ENCODE data around the gene CCDC85A. TPM values are rescaled to one million over a fixed set of nuclear protein-coding genes. Genes with fewer than 3 reads are reported as not detected.

CCDC85A gene
- total RNA-seq, 1 donor, result 5.2 TPM

- no peak for DNase-seq (ENCODE audit: low read depth)
- TF ChIP-seq, protein P1, sequence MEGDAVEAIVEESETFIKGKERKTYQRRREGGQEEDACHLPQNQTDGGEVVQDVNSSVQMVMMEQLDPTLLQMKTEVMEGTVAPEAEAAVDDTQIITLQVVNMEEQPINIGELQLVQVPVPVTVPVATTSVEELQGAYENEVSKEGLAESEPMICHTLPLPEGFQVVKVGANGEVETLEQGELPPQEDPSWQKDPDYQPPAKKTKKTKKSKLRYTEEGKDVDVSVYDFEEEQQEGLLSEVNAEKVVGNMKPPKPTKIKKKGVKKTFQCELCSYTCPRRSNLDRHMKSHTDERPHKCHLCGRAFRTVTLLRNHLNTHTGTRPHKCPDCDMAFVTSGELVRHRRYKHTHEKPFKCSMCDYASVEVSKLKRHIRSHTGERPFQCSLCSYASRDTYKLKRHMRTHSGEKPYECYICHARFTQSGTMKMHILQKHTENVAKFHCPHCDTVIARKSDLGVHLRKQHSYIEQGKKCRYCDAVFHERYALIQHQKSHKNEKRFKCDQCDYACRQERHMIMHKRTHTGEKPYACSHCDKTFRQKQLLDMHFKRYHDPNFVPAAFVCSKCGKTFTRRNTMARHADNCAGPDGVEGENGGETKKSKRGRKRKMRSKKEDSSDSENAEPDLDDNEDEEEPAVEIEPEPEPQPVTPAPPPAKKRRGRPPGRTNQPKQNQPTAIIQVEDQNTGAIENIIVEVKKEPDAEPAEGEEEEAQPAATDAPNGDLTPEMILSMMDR (IDR thresholded peaks at IDR 0.05; ENCODE audit: insufficient read depth, low read depth, low read length), result no peak
- no peak overlapping the region for H3K4me3 ChIP-seq (ENCODE audit: low read depth, low read length)
These were observed 9.0 kb downstream of the CCDC85A start for GRCh38 chr2:56192664-56193305.

DNA sequence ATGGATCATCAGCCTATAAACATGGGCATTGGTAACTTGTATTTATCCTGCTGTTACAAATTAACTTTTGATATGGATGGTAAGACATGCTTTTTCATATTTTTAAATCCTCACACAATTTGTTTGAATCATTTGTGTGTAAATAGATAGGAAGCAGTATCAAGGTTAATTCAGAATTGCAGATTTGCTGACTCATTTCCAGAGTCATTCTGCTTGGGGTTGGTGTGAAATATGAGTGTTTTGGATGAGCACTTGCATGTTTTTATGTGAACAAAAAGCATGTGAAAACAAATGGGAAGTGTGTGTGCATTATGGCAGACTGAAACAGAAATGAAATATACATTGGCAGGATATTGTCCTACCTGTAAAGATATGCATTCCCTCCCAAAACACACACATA lies 11.8 kb downstream of the CCDC85A start:
- no peak overlapping the region for H3K4me3 ChIP-seq (ENCODE audit: low read depth, low read length)
- peak; percentile 46 for DNase-seq (ENCODE audit: low read depth)
- TF ChIP-seq, protein P1 (IDR thresholded peaks at IDR 0.05; ENCODE audit: insufficient read depth, low read depth, low read length), result no peak

GRCh38 chr2:56197816-56198215 lies 14.0 kb downstream of the CCDC85A start:
- TF ChIP-seq, protein P1 (IDR thresholded peaks at IDR 0.05; ENCODE audit: insufficient read depth, low read depth, low read length), result no peak
- H3K4me3 ChIP-seq (ENCODE audit: low read depth, low read length), result no peak overlapping the region
- no peak for DNase-seq (ENCODE audit: low read depth)

GRCh38 chr2:56198936-56199335 lies 15.1 kb downstream of the CCDC85A start:
- TF ChIP-seq, protein P1 (IDR thresholded peaks at IDR 0.05; ENCODE audit: insufficient read depth, low read depth, low read length), result no peak
- H3K4me3 ChIP-seq (ENCODE audit: low read depth, low read length), result no peak overlapping the region
- no peak for DNase-seq (ENCODE audit: low read depth)

- no peak overlapping the region for H3K4me3 ChIP-seq (ENCODE audit: low read depth, low read length)
- peak; percentile 79 for DNase-seq (ENCODE audit: low read depth)
- TF ChIP-seq, protein P1 (IDR thresholded peaks at IDR 0.05; ENCODE audit: insufficient read depth, low read depth, low read length), result no peak
These were observed 15.7 kb downstream of the CCDC85A start for GRCh38 chr2:56199492-56199891.

- TF ChIP-seq, protein P1 (IDR thresholded peaks at IDR 0.05; ENCODE audit: insufficient read depth, low read depth, low read length), result no peak
- DNase-seq (ENCODE audit: low read depth), result no peak
- H3K4me3 ChIP-seq (ENCODE audit: low read depth, low read length), result no peak overlapping the region
These were observed 18.8 kb downstream of the CCDC85A start for GRCh38 chr2:56202381-56203121.

Data from fibroblast of villous mesenchyme (primary cell).